Bladder microvascular endothelial cell (primary cell): Measurements from ENCODE around the gene YIPF1. TPM values are rescaled to one million over a fixed set of nuclear protein-coding genes. Genes with fewer than 3 reads are reported as not detected.

ENCODE experiments used
- total RNA-seq: library from RNA; depleted of rRNA; stranded (reverse); fragments of >200 nt; gene quantifications from 2 replicates; pipeline ENCODE4 v1.2.3, GENCODE V29; 2014

Gene YIPF1
- total RNA-seq = 18.3 and 20.1 TPM in 2 replicates

GRCh38 chr1:53889304-53890298, at the start of gene YIPF1:
Gene YIPF1 (minus strand): TSS chr1:53889797. CDS start chr1:53888937, 860 bp downstream.

GRCh38 chr1:53893999-53894636, 4.5 kb upstream of the YIPF1 start, which contains the start of gene DIO1:
Gene DIO1 (plus strand): TSS chr1:53894187. CDS start chr1:53894211, 24 bp downstream.

DNA sequence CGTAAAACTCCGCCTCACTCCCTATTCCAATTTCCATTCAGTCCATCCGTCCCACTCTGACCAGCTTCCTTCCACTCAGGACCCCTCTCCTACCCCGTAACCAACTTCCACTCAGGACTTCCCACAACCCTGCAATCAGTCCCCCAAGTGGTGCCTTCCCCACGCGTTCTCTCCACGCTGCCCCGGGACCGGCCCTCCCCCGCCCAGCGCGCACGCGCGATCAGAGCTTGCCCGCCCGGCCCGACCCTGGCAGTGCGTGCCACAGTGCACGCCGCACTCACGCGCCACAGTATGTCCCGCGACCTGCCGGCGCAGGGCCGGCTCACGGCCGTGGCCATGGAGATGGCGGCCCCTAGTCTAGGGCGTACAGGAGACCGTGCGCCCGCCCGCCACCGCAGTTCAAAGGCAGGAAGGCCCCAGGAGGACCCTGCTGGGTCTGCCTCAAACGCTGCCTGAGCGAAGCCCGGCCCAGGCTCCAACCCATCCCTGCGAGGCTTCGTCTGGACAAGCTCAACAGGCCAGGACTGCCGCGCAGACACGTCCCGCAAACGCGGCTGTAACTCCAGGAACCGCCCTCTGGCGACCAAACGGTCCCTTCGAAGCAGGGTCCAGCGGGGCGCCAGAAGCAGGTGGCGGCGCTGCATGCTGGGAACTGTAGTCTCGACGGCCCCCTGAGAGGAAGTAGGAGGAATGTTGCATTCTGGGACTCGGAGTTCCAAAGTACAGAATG, 51.5 kb downstream of the YIPF1 start, which contains the start of gene NDC1:
NDC1 (minus strand) TSS at position 373 of the 730 bp plus-strand sequence; CDS start at position 338, 35 bp downstream.

Other genes with a start within 250 kb of the YIPF1 start
- under 0.01 TPM in 1 of 2 replicates, not detected in the other for gene GLIS1, start 150.6 kb downstream of the YIPF1 start, total RNA-seq
- gene NDC1, start 51.5 kb downstream of the YIPF1 start, total RNA-seq = 17.6 and 18.4 TPM in 2 replicates
- gene DIO1, start 4.4 kb upstream of the YIPF1 start, total RNA-seq = not detected in 2 replicates
- gene IFT25, start 55.9 kb upstream of the YIPF1 start, total RNA-seq = 13.1 and 17.0 TPM in 2 replicates
- 18.8 and 23.2 TPM in 2 replicates for gene LRRC42, start 56.6 kb upstream of the YIPF1 start, total RNA-seq
- gene LDLRAD1, start 128.4 kb upstream of the YIPF1 start, total RNA-seq = not detected in 2 replicates
- 175 and 380 TPM in 2 replicates for gene TMEM59, start 163.4 kb upstream of the YIPF1 start, total RNA-seq
- gene TCEANC2, start 163.8 kb upstream of the YIPF1 start, total RNA-seq = 1.9 and 2.6 TPM in 2 replicates